Measurements from ENCODE around the gene ESR1. TPM values are rescaled to one million over a fixed set of nuclear protein-coding genes. Genes with fewer than 3 reads are reported as not detected.

Gene ESR1
- polyA plus RNA-seq, 1 donor (not counting 4 experiments of a cell fraction or from before 2014, with no cell fraction given): 0.22 TPM

DNA sequence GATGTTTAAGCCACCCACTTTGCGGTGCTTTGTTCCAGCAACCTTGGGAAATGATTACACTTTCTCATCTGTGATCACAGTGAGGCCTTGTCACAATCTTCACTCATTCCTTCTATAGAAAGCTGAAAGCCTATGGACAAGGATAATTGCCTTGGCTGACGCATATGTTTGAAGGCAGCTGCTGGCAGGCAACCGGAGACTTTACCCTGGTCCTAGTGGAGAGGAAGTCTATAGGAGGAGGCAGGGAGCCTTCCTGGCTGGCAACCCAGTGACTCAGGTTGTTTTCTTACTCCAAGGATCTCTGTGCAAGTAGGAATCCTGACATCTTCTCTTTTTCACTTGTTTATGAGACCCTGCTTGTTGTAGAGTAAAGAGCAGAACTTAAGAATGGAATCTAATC, 34.1 kb upstream of the ESR1 start:
- H3K4me2 ChIP-seq (ENCODE audit: control insufficient read depth, extremely low read depth, insufficient read depth, low read depth, low read length): no peak overlapping the region
- H4K20me1 ChIP-seq (ENCODE audit: control insufficient read depth, extremely low read depth, insufficient read depth, low read length): no peaks in the 10 kb centered on the region
- no peaks in the 10 kb centered on the region for H3K9me3 ChIP-seq (ENCODE audit: control insufficient read depth, low read depth, low read length)
- no peaks in the 10 kb centered on the region for H3K9me1 ChIP-seq (ENCODE audit: control insufficient read depth, extremely low read depth, insufficient read depth, low read length)
- H3K27ac ChIP-seq (ENCODE audit: control insufficient read depth, insufficient read depth, low read length): no peak overlapping the region
- H3K4me1 ChIP-seq (ENCODE audit: control insufficient read depth, extremely low read depth, insufficient read depth, low read length): no peaks in the 10 kb centered on the region
- no peaks in the 10 kb centered on the region for H3K79me2 ChIP-seq (ENCODE audit: control insufficient read depth, insufficient read depth, low read length)
- dilution Hi-C loops (cut with MboI; ENCODE audit: extremely low pct_ligation_motif_present, low sequenced_read_pairs): no loop called here
- H3K4me3 ChIP-seq (ENCODE audit: control insufficient read depth in 2 of 3, extremely low read depth in 1 of 3, insufficient read depth in 2 of 3, low read depth in 1 of 3, low read length in 3 of 3): no peak overlapping the region
- TF ChIP-seq CTCF (optimal IDR thresholded peaks at IDR 0.05 in 1 of 3, IDR thresholded peaks at IDR 0.05 in 1 of 3, conservative IDR thresholded peaks at IDR 0.05 in 1 of 3; ENCODE audit: extremely low read depth in 1 of 3, insufficient read depth in 2 of 3, low read length in 3 of 3): no peak
- TF ChIP-seq EZH2 (IDR thresholded peaks at IDR 0.05; ENCODE audit: low read length): no peak
- no peak overlapping the region for H2AFZ ChIP-seq (ENCODE audit: control insufficient read depth, low read length)
- no peak overlapping the region for H3K9ac ChIP-seq (ENCODE audit: control insufficient read depth, extremely low read depth, insufficient read depth, low read length)
- H3K27me3 ChIP-seq (ENCODE audit: control insufficient read depth, extremely low read depth, insufficient read depth, low read length): no peaks in the 10 kb centered on the region
- DNase-seq (ENCODE audit: low read depth, low spot score) (no peak), FAIRE-seq (no peak)
- no peaks in the 10 kb centered on the region for H3K36me3 ChIP-seq (ENCODE audit: control insufficient read depth in 2 of 2, extremely low read depth in 1 of 2, insufficient read depth in 2 of 2, low read length in 2 of 2)

DNA sequence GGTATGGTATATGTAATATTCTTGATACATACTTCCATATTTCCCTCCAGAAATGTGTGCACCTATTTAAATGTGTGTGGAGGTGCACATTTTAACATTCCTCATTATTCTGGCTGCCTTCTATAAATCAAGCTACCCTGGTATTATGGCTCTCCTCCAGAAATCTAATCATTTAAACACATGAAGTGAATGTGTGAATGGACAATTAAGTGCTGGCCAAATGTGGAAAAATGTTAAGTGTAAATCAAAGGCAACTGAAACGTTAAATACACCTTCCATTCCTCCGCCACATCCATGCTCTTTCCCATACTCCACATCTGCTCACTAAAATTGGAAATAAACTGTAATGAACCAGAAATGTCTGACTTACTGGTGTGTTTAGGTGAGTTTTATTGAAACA, 24.9 kb upstream of the ESR1 start:
- TF ChIP-seq CTCF (optimal IDR thresholded peaks at IDR 0.05 in 1 of 3, IDR thresholded peaks at IDR 0.05 in 1 of 3, conservative IDR thresholded peaks at IDR 0.05 in 1 of 3; ENCODE audit: extremely low read depth in 1 of 3, insufficient read depth in 2 of 3, low read length in 3 of 3): no peak
- TF ChIP-seq EZH2 (IDR thresholded peaks at IDR 0.05; ENCODE audit: low read length): no peak
- no peaks in the 10 kb centered on the region for H4K20me1 ChIP-seq (ENCODE audit: control insufficient read depth, extremely low read depth, insufficient read depth, low read length)
- no peak overlapping the region for H2AFZ ChIP-seq (ENCODE audit: control insufficient read depth, low read length)
- no peaks in the 10 kb centered on the region for H3K79me2 ChIP-seq (ENCODE audit: control insufficient read depth, insufficient read depth, low read length)
- no peak overlapping the region for H3K27ac ChIP-seq (ENCODE audit: control insufficient read depth, insufficient read depth, low read length)
- H3K4me2 ChIP-seq (ENCODE audit: control insufficient read depth, extremely low read depth, insufficient read depth, low read depth, low read length): no peak overlapping the region
- no peaks in the 10 kb centered on the region for H3K4me1 ChIP-seq (ENCODE audit: control insufficient read depth, extremely low read depth, insufficient read depth, low read length)
- dilution Hi-C loops (cut with MboI; ENCODE audit: extremely low pct_ligation_motif_present, low sequenced_read_pairs): no loop called here
- no peak overlapping the region for H3K4me3 ChIP-seq (ENCODE audit: control insufficient read depth in 2 of 3, extremely low read depth in 1 of 3, insufficient read depth in 2 of 3, low read depth in 1 of 3, low read length in 3 of 3)
- FAIRE-seq (no peak), DNase-seq (ENCODE audit: low read depth, low spot score) (no peak)
- H3K36me3 ChIP-seq (ENCODE audit: control insufficient read depth in 2 of 2, extremely low read depth in 1 of 2, insufficient read depth in 2 of 2, low read length in 2 of 2): no peaks in the 10 kb centered on the region
- no peaks in the 10 kb centered on the region for H3K27me3 ChIP-seq (ENCODE audit: control insufficient read depth, extremely low read depth, insufficient read depth, low read length)
- no peak overlapping the region for H3K9ac ChIP-seq (ENCODE audit: control insufficient read depth, extremely low read depth, insufficient read depth, low read length)
- no peaks in the 10 kb centered on the region for H3K9me3 ChIP-seq (ENCODE audit: control insufficient read depth, low read depth, low read length)
- no peaks in the 10 kb centered on the region for H3K9me1 ChIP-seq (ENCODE audit: control insufficient read depth, extremely low read depth, insufficient read depth, low read length)

Data from keratinocyte (primary cell).